Psoas muscle (tissue), 8 donors: ENCODE data around the gene CNNM4. TPM values are rescaled to one million over a fixed set of nuclear protein-coding genes. Genes with fewer than 3 reads are reported as not detected.

Experiments used
- ATAC-seq, 4 donors: fragments of 200-7000 bp; cut with Tn5 transposase; one replicate each; pipeline ENCODE4 v1.9.1; 2020; ENCODE audit warnings: moderate library complexity in 3 of 4, mild to moderate bottlenecking in 2 of 4
- DNase-seq, 2 donors: peaks; one replicate each; pipeline ENCODE4 v3.0.0-alpha.2; 2020
- H3K27ac ChIP-seq: fragments of 200-600 bp; one replicate; pipeline ENCODE4 v1.8.0; 2022
- H3K27me3 ChIP-seq, 3 donors: fragments of 200-600 bp in 1 of 3; one replicate each; pipeline versions ENCODE4 v1.6.1 to v1.8.0; 2013 to 2022; ENCODE audit warnings: low read length in 2 of 3, mild to moderate bottlenecking in 2 of 3, moderate library complexity in 1 of 3; ENCODE audit not compliant: insufficient read depth in 3 of 3
- H3K36me3 ChIP-seq, 2 donors: fragments of 200-600 bp in 1 of 2; one replicate each; pipeline versions ENCODE4 v1.6.1 to v1.8.0; 2013 to 2022; ENCODE audit warnings: low read depth in 1 of 2, mild to moderate bottlenecking in 1 of 2, moderate library complexity in 1 of 2; ENCODE audit not compliant: insufficient read depth in 1 of 2
- H3K4me1 ChIP-seq: fragments of 200-600 bp; one replicate; pipeline ENCODE4 v1.8.0; 2022
- H3K4me3 ChIP-seq: fragments of 200-600 bp; one replicate; pipeline ENCODE4 v1.8.0; 2022; ENCODE audit warnings: mild to moderate bottlenecking
- H3K9me3 ChIP-seq: fragments of 200-600 bp; one replicate; pipeline ENCODE4 v1.8.0; 2022
- whole genome bisulfite sequencing, 3 donors: extraction: QIAGEN DNeasy Blood & Tissue Kit; methylation state at CpG; one replicate each; pipeline versions ENCODE4 v1.1.6 to v1.1.7; 2013; 5-methylcytosine and 5-hydroxymethylcytosine counted together
- intact Hi-C, 2 donors: fragments of 100-400 bp; cut with DNase I; formaldehyde crosslinking; loops; one replicate each; pipeline versions ENCODE4 v1.11.0 to v1.14.2; 2022
- polyA plus RNA-seq, 3 donors: library from polyadenylated mRNA; stranded (reverse); fragments of 200-250 nt; gene quantifications; one replicate each; pipeline ENCODE4 v1.2.3, GENCODE V29; 2013
- total RNA-seq, 4 donors: library from RNA; stranded (reverse); fragmentation: NEBNext Ultra II Directional in 2 of 4; extraction: Animal tissue kit (Norgen Biotek cat#: 25700) in 2 of 4; gene quantifications; one replicate each; pipeline versions ENCODE4 v1.2.1 to v1.2.4, GENCODE V29; 2021 to 2023
- TF ChIP-seq, protein P1 (sequence below): fragments of 200-600 bp; IDR thresholded peaks from one replicate; pipeline ENCODE4 v1.8.0; 2022; ENCODE audit warnings: antibody characterized with exemption
- donor health status: healthy with polysubstance abuse.
- donor health status: DM: no; HTN: no; CAD: no; lungs with moderate emphysema.
- donor health status: Bipolar disorder and iron deficiency.
- donor health status: healthy.
- donor health status: DM: yes; HTN: yes; CAD: no.
- donor health status: DM: no; HTN: no; CAD: no.
- donor health status: DM: no; HTN: no; CAD: no.
- donor health status: DM: yes; HTN: yes; CAD: no.

Gene CNNM4
- total and polyA plus RNA-seq, 7 donors: 2.7 to 28.8 (median 12.2) TPM

DNA sequence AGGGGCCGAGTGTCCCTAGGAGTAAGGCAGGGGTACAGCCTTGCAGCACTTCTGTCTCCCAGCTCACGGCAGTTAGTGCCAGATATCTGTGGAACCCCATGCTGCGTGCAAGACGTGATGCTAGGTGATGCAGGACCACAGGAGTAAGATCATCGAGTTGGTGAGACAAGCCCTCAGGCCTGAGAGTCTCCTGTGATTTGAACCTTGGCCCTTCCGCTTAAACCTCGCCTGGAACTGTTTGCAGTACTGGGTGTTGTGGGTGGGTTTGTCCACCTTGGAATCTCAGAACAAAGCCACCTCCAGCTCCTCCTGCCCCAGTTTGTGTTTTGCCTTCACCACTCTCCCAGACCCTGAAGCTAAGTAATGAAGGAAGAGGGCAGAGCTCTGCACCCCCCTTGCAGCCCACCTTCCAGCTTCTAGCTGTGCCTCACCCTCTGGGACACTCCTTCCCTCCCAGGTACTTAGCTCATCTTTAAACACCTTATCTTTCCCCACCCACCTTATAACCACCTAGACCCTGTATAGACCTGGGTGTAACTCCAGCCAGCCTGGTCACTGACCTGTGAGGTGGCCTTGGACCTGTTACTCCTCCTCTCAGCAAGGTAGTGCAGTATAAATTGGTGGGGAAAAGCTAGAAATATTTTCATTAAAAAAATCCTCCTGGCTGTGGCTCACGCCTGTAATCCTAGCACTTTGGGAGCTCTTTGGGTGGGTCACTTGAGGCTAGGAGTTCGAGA lies 6.6 kb downstream of the CNNM4 start:
- Histone ChIP-seq H3K27ac (no peak overlapping the region), H3K4me1 (peaks cover 41% of the 10 kb centered on the region), H3K27me3 (no peaks in the 10 kb centered on the region), H3K4me3 (no peak overlapping the region), H3K36me3 (no peaks in the 10 kb centered on the region), H3K9me3 (no peaks in the 10 kb centered on the region)
- WGBS, 3 donors: 90 to 95% (median 93%) methylated on average over 9 of the region's 9 CpGs
- DNase-seq: no peak
- no peak for ATAC-seq
- TF ChIP-seq, protein P1, sequence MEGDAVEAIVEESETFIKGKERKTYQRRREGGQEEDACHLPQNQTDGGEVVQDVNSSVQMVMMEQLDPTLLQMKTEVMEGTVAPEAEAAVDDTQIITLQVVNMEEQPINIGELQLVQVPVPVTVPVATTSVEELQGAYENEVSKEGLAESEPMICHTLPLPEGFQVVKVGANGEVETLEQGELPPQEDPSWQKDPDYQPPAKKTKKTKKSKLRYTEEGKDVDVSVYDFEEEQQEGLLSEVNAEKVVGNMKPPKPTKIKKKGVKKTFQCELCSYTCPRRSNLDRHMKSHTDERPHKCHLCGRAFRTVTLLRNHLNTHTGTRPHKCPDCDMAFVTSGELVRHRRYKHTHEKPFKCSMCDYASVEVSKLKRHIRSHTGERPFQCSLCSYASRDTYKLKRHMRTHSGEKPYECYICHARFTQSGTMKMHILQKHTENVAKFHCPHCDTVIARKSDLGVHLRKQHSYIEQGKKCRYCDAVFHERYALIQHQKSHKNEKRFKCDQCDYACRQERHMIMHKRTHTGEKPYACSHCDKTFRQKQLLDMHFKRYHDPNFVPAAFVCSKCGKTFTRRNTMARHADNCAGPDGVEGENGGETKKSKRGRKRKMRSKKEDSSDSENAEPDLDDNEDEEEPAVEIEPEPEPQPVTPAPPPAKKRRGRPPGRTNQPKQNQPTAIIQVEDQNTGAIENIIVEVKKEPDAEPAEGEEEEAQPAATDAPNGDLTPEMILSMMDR: no peak
- intact Hi-C loops: loop anchor here in 1 of 2 donors (5.0 to 10.0 kb wide), 2 partner anchors 40 to 133 kb away; partner anchors contain the start of gene KANSL3

DNA sequence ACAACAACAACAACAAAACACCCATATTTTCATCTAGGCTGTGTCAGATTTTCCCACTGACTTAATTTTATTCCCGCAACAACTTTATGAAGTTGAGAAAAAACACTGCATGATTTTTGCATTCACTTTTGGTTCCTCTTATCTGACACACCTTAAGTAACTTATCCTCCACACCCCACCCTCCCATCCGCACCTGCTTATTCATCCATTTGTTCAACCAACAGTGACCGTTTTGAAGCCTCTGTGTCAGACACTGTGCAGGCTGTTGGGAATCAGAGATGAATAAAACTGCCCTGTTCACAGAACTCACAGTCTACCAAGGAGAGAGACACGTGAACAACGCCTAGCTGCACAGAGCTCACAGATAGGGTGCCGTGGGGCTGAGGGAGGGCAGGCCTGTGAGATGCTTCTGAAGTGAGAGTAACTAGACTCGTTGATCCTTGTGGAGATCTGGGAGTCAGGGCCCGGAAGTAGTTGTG lies 7.4 kb downstream of the CNNM4 start:
- peaks cover 36% of the 10 kb centered on the region for H3K4me1 ChIP-seq
- no peaks in the 10 kb centered on the region for H3K9me3 ChIP-seq
- H3K4me3 ChIP-seq: no peak overlapping the region
- H3K36me3 ChIP-seq: no peaks in the 10 kb centered on the region
- WGBS, 3 donors: 85 to 90% (median 86%) methylated on average over 8 of the region's 8 CpGs
- H3K27ac ChIP-seq: no peak overlapping the region
- DNase-seq (no peak), ATAC-seq (no peak)
- no peaks in the 10 kb centered on the region for H3K27me3 ChIP-seq
- intact Hi-C loops: loop anchor here in 1 of 2 donors (5.0 to 10.0 kb wide), 2 partner anchors 39 to 133 kb away; partner anchors contain the start of gene KANSL3
- TF ChIP-seq, protein P1: no peak

DNA sequence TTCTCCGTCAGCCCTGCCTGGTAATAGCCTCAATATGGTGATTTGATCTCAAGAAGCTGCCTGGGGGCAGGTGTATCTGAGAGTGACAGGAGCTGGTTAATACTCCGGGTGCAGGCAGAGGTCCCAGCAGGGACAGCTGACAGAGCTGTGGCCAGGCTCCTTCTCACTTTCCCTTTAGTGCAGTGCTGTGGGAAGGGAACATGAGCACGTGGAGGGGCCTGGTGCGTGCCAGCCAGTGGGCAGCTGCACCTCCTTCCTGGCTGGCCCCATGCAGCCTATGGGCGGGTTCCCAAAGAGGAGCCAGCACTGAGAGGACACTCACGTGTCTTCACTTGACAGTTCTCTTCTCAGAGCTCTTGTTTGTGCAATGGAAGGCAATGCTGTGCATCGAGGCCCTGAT lies 9.1 kb downstream of the CNNM4 start:
- TF ChIP-seq, protein P1: no peak
- Histone ChIP-seq H3K4me1 (peaks cover 28% of the 10 kb centered on the region), H3K36me3 (no peaks in the 10 kb centered on the region), H3K4me3 (peak overlapping the region; percentile 46), H3K9me3 (no peaks in the 10 kb centered on the region), H3K27me3 (no peaks in the 10 kb centered on the region), H3K27ac (peak overlapping the region; percentile 74)
- 22 to 40% (median 22%) methylated on average over 7 of the region's 7 CpGs for WGBS, 3 donors
- ATAC-seq (peak; percentile 98 to 99 (median 98)), DNase-seq (peak; percentile 83 to 95)
- intact Hi-C loops: loop anchor here in 1 of 2 donors (5.0 to 10.0 kb wide), 2 partner anchors 37 to 135 kb away; partner anchors contain the start of gene KANSL3

GRCh38 chr2:96770442-96771202 lies 9.9 kb downstream of the CNNM4 start:
- 75 to 78% (median 75%) methylated on average over 23 to 25 of the region's 25 CpGs for WGBS, 3 donors
- Histone ChIP-seq H3K27ac (peak overlapping the region; percentile 74), H3K9me3 (no peaks in the 10 kb centered on the region), H3K4me1 (peaks cover 28% of the 10 kb centered on the region), H3K36me3 (no peaks in the 10 kb centered on the region), H3K4me3 (no peak overlapping the region), H3K27me3 (no peaks in the 10 kb centered on the region)
- TF ChIP-seq, protein P1: no peak
- intact Hi-C loops: no loop called here
- peak in 1 of 4 donors; percentile 8 for ATAC-seq
- no peak for DNase-seq
